K562 (cell line): ENCODE results near the gene DRC3. TPM values are rescaled to one million over a fixed set of nuclear protein-coding genes. Genes with fewer than 3 reads are reported as not detected.

ENCODE experiments used
- ATAC-seq: fragments of 200-7000 bp; cut with Tn5 transposase; 3 replicates; pipeline ENCODE4 v1.9.1; 2020; ENCODE audit warnings: moderate library complexity
- BruUV-seq: library from RNA; stranded (reverse); fragments of 400-500 nt; replicated peaks from 2 replicates; lab custom pipeline; 2021; lab: Mats Ljungman, UMichigan
- CTCF ChIA-PET: fragments of 300-600 bp; formaldehyde crosslinking; extraction: SDS; loops from one replicate; lab custom pipeline; 2021; ENCODE audit warnings: low intra/inter-chr PET ratio; lab: Yijun Ruan, JAX
- POLR2A ChIA-PET: fragments of 300-600, 350-650 bp; sonication (Branson Sonifier 250); formaldehyde crosslinking; extraction: SDS; loops from one replicate; lab custom pipeline; 2021; ENCODE audit warnings: antibody characterized with exemption, inconsistent platforms; lab: Yijun Ruan, JAX
- DNase-seq, 4 experiments: peaks; one replicate each; pipeline versions ENCODE4 v3.0.0 to v3.0.0-alpha.2; 2011 to 2018; ENCODE audit warnings: low spot score in 3 of 4, mixed read lengths in 3 of 4; ENCODE audit errors: extremely low read depth in 1 of 4
- FAIRE-seq: peaks from 2 replicates; lab custom pipeline; 2011; peaks lifted over from hg19 to GRCh38; lab: Jason Lieb, UNC
- H2AFZ ChIP-seq: 2 replicates; pipeline ENCODE4 v1.6.0; 2011; ENCODE audit warnings: low read depth, low read length, control low read depth, inconsistent platforms
- H3K27ac ChIP-seq: fragments of 200-600 bp; 3 replicates; pipeline ENCODE4 v1.8.0; 2011; ENCODE audit warnings: low read depth, mild to moderate bottlenecking, control low read depth, inconsistent platforms, low read length, moderate library complexity, mixed read lengths; ENCODE audit errors: extremely low read depth
- H3K27me3 ChIP-seq, 2 experiments: fragments of 300-600 bp in 1 of 2; 2 replicates in 1 of 2; 3 replicates in 1 of 2; pipeline versions ENCODE4 v1.6.0 to v1.8.0; 2011; ENCODE audit warnings: inconsistent platforms in 2 of 2, low read length in 2 of 2, mild to moderate bottlenecking in 1 of 2, mixed read lengths in 1 of 2, moderate library complexity in 1 of 2; ENCODE audit not compliant: control insufficient read depth in 2 of 2, insufficient read depth in 2 of 2
- H3K36me3 ChIP-seq: fragments of 300-600 bp; 3 replicates; pipeline ENCODE4 v1.8.0; 2011; ENCODE audit warnings: mild to moderate bottlenecking, low read length, inconsistent platforms; ENCODE audit not compliant: control insufficient read depth, insufficient read depth
- H3K4me1 ChIP-seq, 2 experiments: fragments of 200-600 bp in 1 of 2; replicated peaks in 1 of 2; 2 replicates in 1 of 2; 3 replicates in 1 of 2; pipeline versions ENCODE4 v1.5.1 to v1.8.0; 2011; ENCODE audit warnings: inconsistent platforms in 2 of 2, low read length in 2 of 2, mild to moderate bottlenecking in 1 of 2, mixed read lengths in 1 of 2, moderate library complexity in 1 of 2; ENCODE audit not compliant: control insufficient read depth in 2 of 2, insufficient read depth in 2 of 2
- H3K4me2 ChIP-seq: 2 replicates; pipeline ENCODE4 v1.6.1; 2011; ENCODE audit warnings: low read length, control low read depth, inconsistent platforms, mixed read lengths; ENCODE audit not compliant: insufficient read depth
- H3K4me3 ChIP-seq: fragments of 200-600 bp; sonication (generic), shearing (Covaris generic); 2 replicates; pipeline ENCODE4 v1.5.1; 2016; ENCODE audit warnings: control low read depth, inconsistent platforms
- H3K79me2 ChIP-seq: fragments of 200-600 bp; 3 replicates; pipeline ENCODE4 v1.8.0; 2011; ENCODE audit warnings: low read length, inconsistent platforms; ENCODE audit not compliant: control insufficient read depth, insufficient read depth
- H3K9ac ChIP-seq, 2 experiments: 2 replicates each; pipeline versions ENCODE4 v1.6.0 to v1.6.1; 2011; ENCODE audit warnings: low read depth in 2 of 2, low read length in 2 of 2, control low read depth in 1 of 2, inconsistent platforms in 1 of 2, mild to moderate bottlenecking in 1 of 2, mixed read lengths in 1 of 2; ENCODE audit not compliant: insufficient read depth in 1 of 2
- H3K9me1 ChIP-seq: one replicate; pipeline ENCODE4 v1.6.0; 2011; ENCODE audit warnings: inconsistent platforms, mild to moderate bottlenecking, low read length, moderate library complexity; ENCODE audit not compliant: control insufficient read depth, insufficient read depth
- H3K9me3 ChIP-seq: replicated peaks from 2 replicates; pipeline ENCODE4 v1.5.1; 2011; ENCODE audit warnings: low read depth, low read length, inconsistent platforms; ENCODE audit not compliant: control insufficient read depth, insufficient read depth
- H4K20me1 ChIP-seq: replicated peaks from 2 replicates; pipeline ENCODE4 v1.6.1; 2011; ENCODE audit warnings: low read length, inconsistent platforms, mixed read lengths; ENCODE audit not compliant: control insufficient read depth, insufficient read depth
- ATF3 ChIP-seq, 2 experiments: fragments of 450-650 bp in 1 of 2; sonication (generic) in 1 of 2; formaldehyde crosslinking in 1 of 2; IDR thresholded peaks in 1 of 2; conservative IDR thresholded peaks in 1 of 2; 2 replicates each; pipeline versions ENCODE4 v1.6.1 to v1.8.1; 2016 to 2023; ENCODE audit warnings: mild to moderate bottlenecking in 2 of 2, moderate library complexity in 2 of 2, inconsistent platforms in 1 of 2, missing genetic modification reagents in 1 of 2
- BCL6 ChIP-seq: fragments of 250-450 bp; sonication (Bioruptor Pico); IDR thresholded peaks from 2 replicates; pipeline ENCODE4 v1.4.0; 2020
- CBX1 ChIP-seq: sonication (generic); IDR thresholded peaks from 2 replicates; pipeline ENCODE4 v1.6.1; 2016; ENCODE audit warnings: antibody characterized with exemption, low read depth, mild to moderate bottlenecking
- CEBPB ChIP-seq: fragments of 450-650 bp; IDR thresholded peaks from 2 replicates; pipeline ENCODE4 v1.6.1; 2016; ENCODE audit warnings: missing genetic modification characterization, missing compliant biosample characterization
- GATAD2B ChIP-seq: fragments of 450-650 bp; IDR thresholded peaks from 2 replicates; pipeline ENCODE4 v1.6.1; 2017; ENCODE audit warnings: mild to moderate bottlenecking, borderline replicate concordance
- HINFP ChIP-seq: fragments of 450-650 bp; conservative IDR thresholded peaks from 2 replicates; pipeline ENCODE4 v1.6.1; 2016; ENCODE audit warnings: missing genetic modification characterization, low read depth, mild to moderate bottlenecking, control low read depth, missing compliant biosample characterization
- IRF2 ChIP-seq: sonication (generic); formaldehyde crosslinking; IDR thresholded peaks from 2 replicates; pipeline ENCODE4 v1.8.1; 2022; ENCODE audit warnings: mild to moderate bottlenecking, missing genetic modification reagents
- KLF13 ChIP-seq: fragments of 450-650 bp; IDR thresholded peaks from 2 replicates; pipeline ENCODE4 v1.6.1; 2016; ENCODE audit warnings: missing genetic modification characterization, low read depth, mild to moderate bottlenecking, missing compliant biosample characterization, moderate library complexity, borderline replicate concordance
- PURB ChIP-seq: sonication (generic); formaldehyde crosslinking; IDR thresholded peaks from 2 replicates; pipeline ENCODE4 v1.9.0; 2021; ENCODE audit warnings: low read depth, mild to moderate bottlenecking, missing genetic modification reagents
- RBM14 ChIP-seq: fragments of 200-400 bp; formaldehyde crosslinking; IDR thresholded peaks from 2 replicates; pipeline ENCODE4 v1.6.1; 2018; ENCODE audit warnings: low read depth, mild to moderate bottlenecking, low read length, moderate library complexity, borderline replicate concordance; ENCODE audit not compliant: insufficient read depth
- ZNF318 ChIP-seq, 2 experiments: fragments of 450-650 bp; IDR thresholded peaks; 2 replicates each; pipeline ENCODE4 v1.6.1; 2016; ENCODE audit warnings: mild to moderate bottlenecking in 2 of 2, borderline replicate concordance in 1 of 2, low read depth in 1 of 2, moderate library complexity in 1 of 2
- WGBS: fragments of 100-300 bp; shearing (Covaris generic); methylation state at CpG from one replicate; pipeline ENCODE4 v1.1.6; 2016; ENCODE audit warnings: low coverage, mixed read lengths; ENCODE audit not compliant: insufficient coverage; ENCODE audit errors: missing lambda C conversion rate; 5-methylcytosine and 5-hydroxymethylcytosine counted together
- in situ Hi-C: fragments of 300-500 bp; cut with MboI; formaldehyde crosslinking; loops from 4 replicates; pipeline ENCODE4 v1.15.0; 2018; ENCODE audit warnings: inconsistent platforms, mixed read lengths
- intact Hi-C: fragments of 100-400 bp; cut with micrococcal nuclease; formaldehyde crosslinking; loops from 2 replicates; pipeline ENCODE4 v1.14.2; 2022
- polyA plus RNA-seq, 8 experiments: library from polyadenylated mRNA; depleted of rRNA in 4 of 8; stranded (reverse) in 5 of 8; unstranded in 3 of 8; fragments of >200 nt; fragmentation: Nextera tagmentation in 2 of 8; fragmentation: Illumina TruSeq in 1 of 8; extraction: Ambion mirVana in 2 of 8; extraction: Trizol in 1 of 8; gene quantifications; 2 replicates each; pipeline versions ENCODE4 v1.2.1 to v1.2.3, GENCODE V29; 2011 to 2014; ENCODE audit warnings: inconsistent platforms in 1 of 8, missing spikeins in 1 of 8
- total RNA-seq, 7 experiments: library from RNA; depleted of rRNA in 6 of 7; stranded (reverse); fragments of >200 nt in 6 of 7; fragmentation: Illumina TruSeq in 2 of 7; extraction: Trizol in 2 of 7; gene quantifications; 2 replicates each; pipeline versions ENCODE4 v1.2.1 to v1.2.3, GENCODE V29; 2011 to 2021; ENCODE audit warnings: low replicate concordance in 1 of 7

Gene DRC3
- total and polyA plus RNA-seq, 9 of the 15 experiments (the other 6 are each of a cell fraction or from before 2014, with no cell fraction given), result 0.10 to 0.84 (median 0.30) TPM; not detected in 3

- Histone ChIP-seq H3K9me3 (no peaks in the 10 kb centered on the region), H2AFZ (no peak overlapping the region), H3K36me3 (no peaks in the 10 kb centered on the region), H4K20me1 (no peaks in the 10 kb centered on the region; the same call in 1 of the 2 replicates), H3K4me3 (no peak overlapping the region), H3K27me3 (no peaks in the 10 kb centered on the region), H3K27ac (no peak overlapping the region), H3K79me2 (no peaks in the 10 kb centered on the region), H3K4me2 (no peak overlapping the region), H3K9me1 (no peaks in the 10 kb centered on the region), H3K9ac (no peak overlapping the region), H3K4me1 (peaks cover 10% of the 10 kb centered on the region in 2 experiments; a peak in 4 of 5 replicates)
- DNase-seq (no peak), ATAC-seq (no peak), FAIRE-seq (no peak)
- intact Hi-C loops, result no loop called here
- BruUV-seq, result no TSS peak
- in situ Hi-C loops, result no loop called here
- WGBS, result 27% methylated on average over 1 of the region's 1 CpG
- POLR2A ChIA-PET, result interaction anchor here (1.6 kb wide), 2 partner anchors 10 to 12 kb away, joined by 5 to 6 read pairs; no protein-coding TSS in a partner anchor
- CTCF ChIA-PET, result no interaction called here
- TF ChIP-seq ZNF318 (IDR thresholded peaks at IDR 0.05; ENCODE audit: borderline replicate concordance in 1 of 2, low read depth in 1 of 2) (no peak), BCL6 (CRISPR knock-in tag) (no peak), CBX1 (no peak), IRF2 (no peak), RBM14 (no peak), CEBPB (tag) (no peak), PURB (no peak), KLF13 (tag) (no peak), ATF3 (IDR thresholded peaks at IDR 0.05) (no peak), ATF3 (CRISPR knock-in tag; conservative IDR thresholded peaks at IDR 0.05) (no peak), GATAD2B (no peak), HINFP (no peak)
These were observed 24.7 kb upstream of the DRC3 start for GRCh38 chr17:17947966-17948365.
